GM18511 (cell line): ENCODE results near the gene CARMIL1.

ENCODE experiments used
- ATAC-seq: cut with Tn5 transposase; IDR thresholded peaks from one replicate; pipeline ENCODE4 v1.9.1; 2021; ENCODE audit warnings: mild to moderate bottlenecking, moderate library complexity; ENCODE audit not compliant: unreplicated experiment

Gene CARMIL1

DNA sequence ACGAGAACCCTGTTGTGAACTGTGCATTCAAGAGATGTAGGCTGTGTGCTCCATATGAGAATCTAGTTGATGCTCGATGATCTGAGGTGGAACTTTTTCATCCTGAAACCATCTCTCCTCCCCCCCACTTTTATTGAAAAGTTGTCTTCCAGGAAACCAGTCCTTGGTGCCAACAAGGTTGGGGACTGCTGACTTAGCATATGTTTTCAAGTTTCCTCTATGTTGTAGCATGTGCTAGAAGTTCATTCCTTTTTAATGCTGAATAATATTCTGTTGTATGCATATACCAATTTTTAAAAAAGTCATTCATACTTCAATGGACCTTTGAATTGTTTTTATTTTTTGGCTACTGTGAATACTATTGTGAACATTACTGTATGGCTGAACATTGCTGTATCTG, 27.2 kb downstream of the CARMIL1 start:
- no peak for ATAC-seq

DNA sequence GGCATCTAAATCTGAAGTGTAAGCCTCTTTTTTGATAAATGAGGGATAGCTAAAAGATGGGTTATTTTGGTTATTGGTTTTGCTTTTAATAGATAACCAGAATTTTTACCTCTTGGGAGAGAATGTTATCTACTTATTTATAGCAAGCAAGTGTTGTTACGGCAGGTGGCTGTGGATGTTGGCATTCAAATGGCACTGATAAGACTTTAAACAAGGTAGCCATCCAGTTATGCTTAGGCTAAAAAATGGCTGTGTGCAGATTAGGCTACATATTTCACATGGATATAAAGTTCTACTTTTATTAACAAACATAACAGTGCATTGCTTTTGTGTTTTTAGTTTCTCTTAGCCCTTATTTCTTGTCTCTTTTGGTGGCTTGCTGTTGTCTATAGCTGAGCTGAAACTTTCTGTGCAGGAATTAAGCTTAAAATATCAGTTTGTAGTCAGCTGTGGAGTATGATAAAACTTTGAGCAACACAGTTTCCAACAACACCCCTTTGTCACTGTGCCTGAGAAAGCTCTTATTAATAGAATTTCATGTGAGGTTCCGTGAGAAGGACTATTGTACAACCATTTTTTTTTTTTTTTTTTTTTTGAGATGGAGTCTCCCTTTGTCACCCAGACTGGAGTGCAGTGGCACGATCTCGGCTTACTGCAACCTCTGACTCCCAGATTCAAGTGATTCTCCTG, 28.8 kb downstream of the CARMIL1 start:
- ATAC-seq: no peak

DNA sequence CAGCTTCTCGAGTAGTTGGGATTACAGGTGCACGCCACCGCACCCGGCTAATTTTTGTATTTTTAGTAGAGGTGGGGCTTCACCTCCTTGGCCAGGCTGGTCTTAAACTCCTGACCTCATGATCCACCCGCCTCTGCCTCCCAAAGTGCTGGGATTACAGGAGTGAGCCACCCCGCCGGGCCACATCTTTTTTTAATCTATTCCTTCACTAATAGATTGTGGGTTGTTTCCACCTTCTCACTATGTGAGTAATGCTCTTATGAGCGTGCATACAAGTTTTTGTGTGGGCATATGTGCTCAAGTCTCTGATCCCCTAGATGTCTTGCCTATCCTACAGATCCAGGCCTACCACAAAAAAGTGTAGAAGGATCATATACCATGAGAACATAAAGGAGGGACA, 30.7 kb downstream of the CARMIL1 start:
- no peak for ATAC-seq

DNA sequence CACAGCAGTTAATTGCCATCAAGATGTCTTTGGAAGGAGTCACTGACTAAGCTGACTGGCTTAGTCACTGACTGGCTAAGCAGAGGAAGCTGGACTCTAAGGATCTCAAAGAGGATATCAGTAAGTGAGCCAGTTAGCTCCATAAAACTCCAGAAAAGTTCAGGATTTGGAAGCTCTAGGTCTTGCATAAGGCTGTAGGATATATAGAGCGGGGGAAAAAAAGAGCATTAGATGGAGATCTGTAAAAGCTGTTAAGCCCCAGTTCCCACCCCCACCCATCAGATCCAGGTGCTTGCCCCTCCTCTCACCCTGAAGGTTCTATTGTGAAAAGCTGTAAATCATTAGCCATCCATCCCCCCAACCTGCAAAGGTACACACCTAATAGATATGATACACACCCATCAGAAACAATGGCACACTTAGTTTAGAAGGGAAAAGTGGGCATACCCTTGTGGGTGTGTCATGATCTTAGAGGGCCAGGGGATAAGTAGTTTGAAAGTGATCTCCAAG, 32.2 kb downstream of the CARMIL1 start:
- no peak for ATAC-seq

DNA sequence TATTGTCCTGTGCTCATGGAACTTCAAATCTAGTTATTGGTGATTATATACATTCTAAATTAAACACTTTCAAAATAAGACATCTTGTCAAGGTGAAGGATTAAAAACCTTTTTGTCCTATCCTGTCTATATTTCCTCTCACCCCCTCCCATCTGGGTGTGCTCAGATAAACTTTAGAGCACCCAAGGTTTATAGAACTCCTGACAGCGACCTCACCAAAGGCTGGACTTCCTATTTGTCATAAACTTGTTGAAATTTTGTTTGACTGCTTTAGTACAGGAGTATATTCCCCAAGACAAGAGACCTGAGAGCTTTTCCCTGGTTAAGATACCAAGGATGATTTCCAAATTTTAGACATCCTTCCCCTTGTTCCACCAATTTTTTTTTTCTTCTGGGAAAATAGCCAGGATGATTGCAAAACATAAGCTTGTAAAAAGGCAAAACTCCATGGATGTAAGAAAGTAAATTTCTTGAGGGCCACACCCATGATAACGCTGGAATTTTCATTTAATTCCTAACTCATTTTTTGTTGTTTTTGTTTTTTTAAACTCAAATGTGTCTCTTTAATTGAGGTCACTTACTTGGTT, 33.0 kb downstream of the CARMIL1 start:
- no peak for ATAC-seq

DNA sequence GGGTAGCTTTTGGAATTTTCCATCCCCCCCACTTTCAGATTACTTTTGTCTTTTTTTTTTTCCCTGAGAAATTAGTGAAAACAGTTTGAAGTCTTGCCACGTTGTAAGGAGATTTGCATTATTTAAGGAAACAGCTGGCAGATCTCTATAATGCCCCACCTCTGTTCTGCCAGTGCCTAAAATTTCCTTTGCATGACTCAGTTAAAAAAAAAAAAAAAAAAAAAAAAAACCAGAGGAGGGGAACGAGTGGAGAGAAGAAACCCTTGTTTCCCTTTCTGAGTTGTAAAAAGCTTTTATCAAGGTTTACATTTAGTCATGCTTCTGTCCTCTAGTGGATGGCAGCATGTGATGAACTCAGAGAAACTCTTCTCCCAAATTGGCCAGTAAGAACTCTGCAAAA, 33.5 kb downstream of the CARMIL1 start:
- no peak for ATAC-seq

DNA sequence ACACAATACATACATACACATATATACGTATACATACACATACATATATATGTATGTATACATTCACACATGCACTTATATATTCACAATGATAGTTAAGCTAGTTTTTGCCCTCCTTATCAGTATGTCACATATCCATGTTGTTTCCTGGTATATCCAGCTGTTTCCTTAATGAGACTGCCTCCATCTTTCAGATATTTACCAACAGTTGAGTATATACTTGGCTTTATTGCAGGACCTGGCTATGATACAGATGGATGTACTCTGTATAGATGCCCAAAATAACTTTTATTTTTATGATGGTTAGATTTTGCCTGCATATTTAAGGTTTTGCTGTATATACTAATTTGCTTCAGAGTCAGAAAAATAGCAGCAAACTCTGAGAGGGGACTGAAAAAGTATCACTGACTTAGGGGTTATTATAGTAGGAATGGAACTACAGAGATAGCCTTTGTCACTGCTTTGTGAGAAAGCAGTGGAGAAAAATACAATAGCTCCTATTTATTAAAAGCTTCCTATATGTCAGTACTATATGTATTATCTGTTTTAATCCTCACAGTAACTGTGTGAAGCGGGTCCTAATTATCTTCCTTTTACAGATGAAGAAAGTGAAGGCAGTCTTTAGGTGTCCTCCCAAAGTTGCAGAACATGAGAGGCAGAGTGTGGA, 35.5 kb downstream of the CARMIL1 start:
- ATAC-seq: no peak

DNA sequence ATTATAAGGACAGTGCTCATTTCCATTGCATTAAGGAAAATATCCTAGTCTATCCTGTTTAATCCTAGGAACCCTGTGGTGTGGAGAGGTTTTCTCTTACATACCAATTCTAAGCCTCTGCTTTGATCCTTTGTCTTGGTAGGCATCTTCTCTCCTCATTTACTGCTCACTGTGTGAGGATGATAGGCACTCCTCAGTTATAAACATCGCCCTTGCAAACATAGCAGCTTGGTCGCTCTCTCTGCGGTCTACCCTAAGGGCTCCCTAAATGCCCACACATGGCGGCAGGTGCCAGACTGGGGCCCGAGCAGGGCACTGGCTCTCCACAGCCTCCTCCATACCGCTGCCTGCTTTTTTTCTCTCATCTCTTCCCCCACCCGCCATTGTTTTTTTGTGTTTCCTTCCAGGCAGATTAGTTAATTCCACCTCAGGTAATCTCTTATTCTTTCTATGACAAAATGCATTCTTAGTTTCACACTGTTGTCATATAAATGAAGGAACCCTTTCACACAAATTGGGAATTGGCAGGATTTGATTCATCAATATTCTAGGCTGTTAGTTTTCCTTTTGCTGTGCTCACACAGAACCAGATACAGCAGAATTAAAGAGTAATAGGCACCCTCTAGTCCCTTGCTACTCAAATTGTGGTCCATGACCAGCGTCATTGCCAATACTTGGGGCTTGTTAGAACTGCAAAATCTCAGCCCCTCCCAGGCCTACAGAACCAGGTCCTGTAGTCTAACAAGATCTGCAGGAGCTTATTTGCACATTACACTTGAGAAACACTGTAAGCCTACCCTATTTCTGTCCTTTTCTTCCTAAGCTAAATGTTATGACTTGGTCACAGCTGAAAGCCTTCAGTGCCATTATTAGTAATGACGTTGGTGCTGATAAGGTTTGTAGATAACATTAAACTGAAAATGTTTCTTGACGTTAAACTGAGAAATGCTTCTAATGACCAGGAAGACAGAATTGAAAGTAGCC, 36.3 kb downstream of the CARMIL1 start:
- no peak for ATAC-seq

DNA sequence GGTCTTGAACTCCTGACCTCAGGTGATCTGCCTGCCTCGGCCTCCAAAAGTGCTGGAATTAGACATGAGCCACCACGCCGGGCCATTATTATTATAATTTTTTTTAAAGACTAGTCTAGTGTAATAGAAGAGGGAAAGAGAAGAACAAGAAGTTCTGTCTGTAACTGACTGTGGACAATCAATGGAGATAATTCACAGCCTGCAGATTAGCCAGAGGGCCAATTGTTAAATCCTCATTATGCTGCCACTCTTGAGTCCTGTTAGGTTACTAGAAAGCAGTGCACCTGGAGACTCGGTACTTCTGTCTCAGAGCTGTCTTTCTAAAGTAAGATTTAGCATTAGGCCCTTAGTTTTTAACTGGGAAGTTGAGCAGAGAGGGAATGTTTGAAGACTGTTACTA, 37.5 kb downstream of the CARMIL1 start:
- ATAC-seq: no peak

DNA sequence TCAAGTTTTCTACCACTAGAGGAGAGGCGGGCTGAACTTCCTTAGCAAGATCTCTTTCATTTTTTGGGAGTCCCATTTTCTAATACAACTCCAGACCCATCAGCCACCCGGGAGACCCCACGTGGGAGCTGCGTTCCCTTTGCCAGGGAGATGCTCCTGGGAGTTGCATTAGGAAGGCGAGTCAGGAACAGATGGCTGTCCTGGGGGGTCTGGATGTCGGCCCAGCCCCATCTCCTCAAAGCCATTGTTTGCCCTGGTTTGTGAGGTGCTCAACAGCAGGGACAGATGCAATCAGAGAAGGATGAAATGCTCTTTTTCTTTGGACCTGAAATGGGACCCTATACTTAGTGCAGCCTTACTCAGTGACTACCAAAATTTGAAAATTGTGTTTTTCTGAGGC, 39.4 kb downstream of the CARMIL1 start:
- no peak for ATAC-seq

DNA sequence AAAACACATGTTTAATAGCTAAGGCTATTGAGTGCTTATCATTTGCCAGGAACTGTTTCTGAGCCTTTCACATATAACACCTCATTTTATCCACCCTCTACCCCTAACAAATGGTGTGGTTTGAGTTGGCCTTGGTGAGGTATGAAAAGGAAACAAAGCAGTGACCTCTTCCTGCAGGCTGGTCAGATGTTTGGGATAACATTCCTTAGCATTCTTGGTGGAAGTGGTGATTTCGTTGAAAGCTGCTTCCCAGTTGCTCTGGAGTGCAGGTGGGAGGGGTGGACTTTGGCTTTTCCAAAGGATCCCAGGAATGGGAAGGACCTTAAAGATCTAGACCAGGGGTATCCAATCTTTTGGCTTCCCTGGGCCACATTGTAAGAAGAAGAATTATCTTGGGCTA, 41.3 kb downstream of the CARMIL1 start:
- no peak for ATAC-seq

DNA sequence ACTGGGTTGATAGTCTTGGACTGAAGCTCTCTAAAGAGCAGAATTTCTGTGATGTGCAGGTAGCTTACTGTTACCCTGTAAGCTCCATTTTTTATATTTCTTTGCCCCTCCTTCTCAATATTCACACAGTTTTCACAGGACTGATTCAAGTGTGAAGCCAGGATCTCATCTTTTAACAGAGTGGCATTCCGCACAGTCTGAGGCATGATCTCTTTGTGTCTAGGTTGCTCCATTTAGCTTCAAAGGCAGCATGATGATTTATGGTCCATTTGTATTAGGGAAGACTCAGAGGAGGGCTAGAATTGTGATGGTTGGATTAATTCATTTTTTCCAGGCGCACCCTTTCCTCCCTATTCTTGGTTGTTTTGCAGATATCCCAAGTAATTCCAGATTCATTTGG, 43.5 kb downstream of the CARMIL1 start:
- no peak for ATAC-seq

DNA sequence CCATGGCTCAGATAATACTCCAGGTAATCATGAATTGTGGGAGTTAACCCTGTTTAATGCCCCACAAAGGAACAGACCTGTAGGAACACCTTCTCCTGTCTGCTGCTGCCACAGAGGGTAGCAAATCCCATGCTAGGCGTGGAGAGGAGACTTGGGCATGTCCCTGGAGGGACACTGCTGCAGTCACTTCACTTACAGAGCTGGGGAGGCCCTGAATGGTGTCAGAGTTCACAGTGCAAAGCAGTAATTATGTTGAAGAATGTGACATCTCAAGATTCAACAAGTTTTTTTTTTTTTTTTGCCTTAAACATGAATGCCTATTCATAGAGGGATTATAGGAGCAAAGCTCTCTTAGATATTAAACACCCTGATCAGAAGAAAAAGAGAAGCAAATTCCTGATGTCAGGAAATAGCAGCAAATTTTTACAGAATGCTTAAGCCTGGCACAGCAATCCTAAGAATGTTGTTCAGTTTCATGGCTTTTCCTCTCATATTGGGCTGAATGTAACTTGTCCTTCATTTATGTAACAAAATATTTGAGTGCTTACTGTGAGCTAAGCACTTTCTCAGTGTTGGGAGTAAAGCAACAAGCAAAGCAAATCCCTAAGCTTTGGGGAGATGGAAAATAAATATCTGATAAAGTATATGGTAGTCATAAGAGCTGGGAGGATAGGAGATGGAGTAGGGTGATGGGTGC, 45.0 kb downstream of the CARMIL1 start:
- ATAC-seq: no peak

DNA sequence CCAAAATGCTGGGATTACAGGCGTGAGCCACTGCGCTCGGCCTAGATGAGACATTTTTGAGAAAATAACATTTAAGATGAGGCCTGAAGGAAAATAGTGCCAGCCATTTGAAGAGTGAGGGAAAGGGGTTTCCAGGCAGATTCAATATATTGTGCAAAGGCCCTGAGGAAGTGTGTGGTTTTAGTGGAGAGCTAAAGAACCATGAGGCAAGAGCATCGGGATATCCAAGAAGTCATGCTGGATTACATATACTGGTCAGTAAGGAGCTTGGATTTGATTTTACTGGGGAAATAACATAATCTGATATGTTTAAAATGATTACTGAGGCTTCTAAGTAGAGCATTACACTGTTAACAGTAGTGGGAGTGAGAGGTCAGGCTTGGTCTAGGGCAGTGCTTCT, 47.0 kb downstream of the CARMIL1 start:
- no peak for ATAC-seq

DNA sequence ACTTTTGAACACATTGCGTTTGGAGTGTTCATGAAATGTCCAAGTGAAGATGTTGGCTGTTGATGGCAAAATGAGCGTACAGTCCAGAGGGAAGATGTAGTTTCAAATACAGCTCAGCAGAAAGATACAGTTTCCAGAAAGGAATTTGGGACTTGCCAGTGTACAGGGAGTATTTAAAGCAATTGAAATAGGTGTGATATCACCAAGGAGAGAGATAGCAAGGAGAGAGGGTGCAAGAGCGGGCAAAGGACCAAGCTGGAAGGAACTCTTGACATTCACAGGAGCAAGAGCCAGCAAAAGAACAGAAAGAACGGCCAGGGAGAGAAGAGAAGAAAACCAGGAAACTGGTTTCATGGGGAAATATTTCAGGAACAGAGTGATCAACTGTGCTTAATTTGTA, 47.8 kb downstream of the CARMIL1 start:
- no peak for ATAC-seq

DNA sequence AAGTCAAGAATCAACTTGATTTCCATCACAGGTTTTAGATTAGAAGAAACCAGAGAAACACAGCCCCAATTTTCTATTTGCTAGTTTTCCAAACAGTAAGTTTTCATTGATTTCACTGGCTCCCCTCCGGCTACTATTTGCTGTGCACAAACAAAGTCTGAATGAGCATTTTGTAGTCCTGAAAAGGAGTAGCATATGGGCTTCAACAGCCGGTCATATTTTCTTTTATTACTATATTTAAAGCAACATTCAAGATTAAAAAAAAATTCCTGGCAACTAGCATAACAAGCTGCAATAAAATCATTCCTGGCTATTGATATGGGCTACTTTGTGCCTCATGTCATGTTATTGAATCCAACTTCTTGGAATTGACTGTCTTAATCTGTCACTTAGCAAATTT, 48.3 kb downstream of the CARMIL1 start:
- no peak for ATAC-seq

DNA sequence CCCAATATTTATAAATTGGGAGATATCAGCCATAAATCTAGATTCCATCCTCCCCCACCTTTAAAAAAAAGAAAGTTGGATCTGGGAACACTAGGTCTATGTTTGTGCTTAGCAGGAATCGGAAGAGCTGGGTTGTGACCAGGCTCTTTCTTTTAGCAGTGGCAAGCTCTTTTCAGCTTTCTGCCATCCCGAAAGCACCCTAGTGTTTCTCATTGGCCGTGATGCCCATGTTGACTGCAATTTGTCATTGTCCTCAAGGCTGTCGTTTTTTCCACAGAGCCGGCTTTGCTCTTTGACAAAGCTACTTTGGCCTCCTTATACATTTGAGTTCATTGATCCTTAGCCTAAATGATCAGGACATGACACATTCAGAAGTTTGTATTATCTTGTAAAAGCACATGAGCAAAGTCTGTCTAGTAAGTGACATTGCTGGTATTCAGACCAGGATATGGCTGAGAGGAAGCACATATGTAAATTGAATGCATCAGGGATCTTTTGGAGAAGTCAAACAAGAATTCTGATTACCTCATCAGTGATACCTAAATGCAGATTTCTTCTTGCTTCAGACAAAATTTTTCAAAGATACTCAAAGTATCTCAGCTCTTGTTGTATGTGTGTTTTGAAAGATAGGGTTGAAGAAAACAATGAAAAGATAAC, 50.1 kb downstream of the CARMIL1 start:
- no peak for ATAC-seq

DNA sequence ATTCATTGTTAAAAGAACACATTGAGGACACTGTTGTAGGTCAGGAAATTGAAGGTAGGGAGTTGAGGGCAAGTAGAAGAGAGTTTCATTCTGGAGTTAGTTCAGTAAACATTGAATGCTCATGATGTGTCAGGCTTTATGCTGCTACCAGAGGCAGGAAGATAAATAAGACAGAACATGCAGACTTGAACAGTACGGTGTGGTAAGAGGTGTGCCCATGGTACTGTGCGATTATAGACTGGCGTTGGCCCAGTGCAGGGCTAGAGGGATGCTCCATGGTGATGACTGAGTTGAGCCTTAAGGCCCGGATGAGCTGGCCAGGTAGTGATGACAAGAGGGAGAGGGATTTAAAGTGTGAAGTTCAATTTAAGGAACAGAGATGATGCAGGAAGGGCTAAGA, 50.8 kb downstream of the CARMIL1 start:
- ATAC-seq: no peak

DNA sequence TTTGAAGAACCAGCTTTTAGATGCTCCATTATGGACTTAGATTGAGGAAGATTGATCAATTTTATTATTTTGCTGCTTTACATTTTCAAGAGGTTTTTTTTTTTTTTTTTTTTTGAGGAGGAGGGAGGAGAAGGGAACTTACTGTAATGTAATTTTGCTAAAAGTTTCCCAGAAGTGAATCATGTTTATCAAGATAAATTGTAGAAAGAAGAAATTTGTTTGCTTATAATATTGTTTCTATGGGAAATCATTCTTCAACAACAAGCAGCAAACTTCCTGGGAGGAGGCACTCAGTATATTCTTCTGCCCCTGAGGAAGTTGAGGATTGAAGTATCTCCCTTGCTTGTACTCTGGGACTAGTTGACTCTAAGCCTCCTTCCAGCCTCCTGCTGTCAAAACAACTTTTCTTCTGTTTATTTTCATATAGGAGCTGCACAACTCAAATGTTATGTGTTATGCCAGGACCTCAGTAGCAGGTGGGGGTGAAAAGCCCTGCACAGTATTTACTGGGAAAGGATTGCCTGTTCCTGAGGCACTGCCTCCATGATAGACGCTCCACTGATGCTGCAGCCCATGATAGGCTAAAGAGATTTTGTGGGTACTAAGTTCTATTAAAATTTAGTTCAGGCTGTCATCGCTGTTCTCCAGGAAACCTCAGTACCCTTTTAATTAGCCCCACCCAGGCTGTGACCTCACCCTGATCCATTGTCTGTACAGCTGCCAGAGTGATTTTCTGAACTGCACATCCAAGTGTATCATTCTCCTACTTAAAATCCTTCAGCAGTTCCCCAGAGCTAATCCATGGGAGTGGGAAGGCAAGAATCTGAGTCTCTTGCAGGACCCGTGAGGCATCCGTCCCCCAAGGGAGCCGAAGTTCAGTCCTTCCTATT, 51.9 kb downstream of the CARMIL1 start:
- ATAC-seq: no peak
